Stimulated activated CD8-positive, alpha-beta memory T cell treated with anti-CD3 and anti-CD28 coated beads, Interleukin-15, amount 100 ng/mL, for 1 hour (primary cell): ENCODE results near the gene KIF1B.
"Not testable (repeated sequence)": the region's sequence is repeated elsewhere in the genome, so short reads cannot be mapped to it uniquely, and the experiment has no call there.

Experiments
- DNase-seq: peaks from one replicate; pipeline ENCODE4 v3.0.0-alpha.2; 2020; ENCODE audit warnings: low read depth

Gene KIF1B

GRCh38 chr1:10237157-10237539, 26.8 kb downstream of the KIF1B start:
- DNase-seq: no peak

DNA sequence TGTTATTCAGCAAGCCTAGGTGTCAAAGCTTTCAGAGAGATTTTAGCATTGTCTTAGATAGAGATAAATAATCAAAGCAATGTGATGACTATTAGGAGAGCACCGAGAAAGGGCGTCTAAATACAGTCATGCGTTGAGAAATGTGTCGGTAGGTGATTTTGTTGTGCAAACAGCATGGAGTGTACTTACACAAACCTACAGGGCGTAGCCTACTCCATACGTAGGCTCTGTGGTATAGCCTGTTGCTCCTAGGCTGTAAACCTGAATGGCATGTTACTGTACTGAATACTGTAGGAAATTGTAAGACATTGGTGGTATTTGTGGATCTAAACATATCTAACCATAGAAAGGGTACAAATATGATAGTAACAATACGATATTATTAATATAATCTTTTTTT, 31.8 kb downstream of the KIF1B start:
- no peak for DNase-seq

- no peak for DNase-seq
Measured at GRCh38 chr1:10242811-10243210, 32.4 kb downstream of the KIF1B start.

DNA sequence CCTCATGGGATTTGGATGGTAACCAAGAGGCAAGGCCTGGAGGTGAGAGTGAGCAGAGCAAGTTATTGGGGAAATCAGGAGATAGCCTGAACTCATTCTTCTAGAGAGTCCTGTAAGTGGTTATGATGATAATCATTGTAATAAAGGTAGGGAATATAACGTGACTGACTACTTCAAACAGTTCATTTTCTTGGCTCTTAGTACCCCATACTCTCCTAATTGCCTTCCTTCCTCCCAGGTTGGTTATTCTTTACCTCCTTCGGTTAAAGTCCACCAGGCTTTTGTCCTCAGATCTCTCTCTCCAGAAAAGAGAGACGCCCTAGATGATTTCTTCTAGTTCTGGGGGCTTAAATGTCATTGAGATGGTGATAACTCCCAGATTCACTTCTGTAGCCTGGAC, 35.3 kb downstream of the KIF1B start:
- DNase-seq: no peak

DNA sequence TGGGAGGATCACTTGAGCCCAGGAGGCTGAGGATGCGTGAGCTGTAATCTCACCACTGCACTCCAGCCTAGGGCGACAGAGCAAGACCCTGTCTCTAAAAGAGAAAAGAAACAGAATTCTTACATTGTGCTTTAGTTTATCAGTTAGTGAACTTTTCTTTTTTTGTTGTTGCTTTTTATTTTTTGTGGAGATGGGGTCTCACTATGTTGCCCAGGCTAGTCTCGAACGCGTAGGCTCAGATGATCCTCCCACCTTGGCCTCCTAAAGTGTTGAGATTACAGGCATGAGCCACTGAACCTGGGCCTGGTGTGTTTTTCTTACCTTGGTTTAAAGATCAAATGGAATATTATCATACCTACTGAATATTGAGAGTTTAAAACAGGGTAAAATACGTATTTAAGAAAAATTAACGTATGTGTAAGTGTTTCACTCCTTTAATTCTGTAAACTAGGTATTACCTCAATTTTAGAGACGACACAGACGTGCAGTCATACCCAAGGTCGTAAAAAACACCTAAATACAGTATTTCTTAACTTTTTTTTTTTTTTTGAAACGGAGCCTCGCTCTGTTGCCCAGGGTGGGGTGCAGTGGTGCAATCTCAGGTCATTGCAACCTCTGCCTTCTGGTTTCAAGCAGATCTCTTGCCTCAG, 39.6 kb downstream of the KIF1B start:
- no peak for DNase-seq

DNA sequence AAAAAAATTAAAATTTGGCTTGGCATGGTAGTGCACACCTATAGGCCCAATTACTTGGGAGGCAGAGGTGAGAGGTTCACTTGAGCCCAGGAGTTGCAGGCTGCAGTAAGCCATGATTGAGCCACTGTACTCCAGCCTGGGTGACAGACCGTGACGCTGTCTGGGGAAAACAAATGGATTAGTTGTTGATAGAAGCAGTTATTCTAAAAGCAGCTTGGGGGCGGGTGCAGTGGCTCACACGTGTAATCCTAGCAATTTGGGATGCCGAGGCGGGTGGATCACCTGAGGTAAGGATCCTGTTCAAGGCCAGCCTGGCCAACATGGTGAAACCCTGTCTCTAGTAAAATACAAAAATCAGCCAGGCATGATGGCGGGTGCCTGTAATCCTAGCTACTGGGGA, 40.3 kb downstream of the KIF1B start:
- DNase-seq: no peak

DNA sequence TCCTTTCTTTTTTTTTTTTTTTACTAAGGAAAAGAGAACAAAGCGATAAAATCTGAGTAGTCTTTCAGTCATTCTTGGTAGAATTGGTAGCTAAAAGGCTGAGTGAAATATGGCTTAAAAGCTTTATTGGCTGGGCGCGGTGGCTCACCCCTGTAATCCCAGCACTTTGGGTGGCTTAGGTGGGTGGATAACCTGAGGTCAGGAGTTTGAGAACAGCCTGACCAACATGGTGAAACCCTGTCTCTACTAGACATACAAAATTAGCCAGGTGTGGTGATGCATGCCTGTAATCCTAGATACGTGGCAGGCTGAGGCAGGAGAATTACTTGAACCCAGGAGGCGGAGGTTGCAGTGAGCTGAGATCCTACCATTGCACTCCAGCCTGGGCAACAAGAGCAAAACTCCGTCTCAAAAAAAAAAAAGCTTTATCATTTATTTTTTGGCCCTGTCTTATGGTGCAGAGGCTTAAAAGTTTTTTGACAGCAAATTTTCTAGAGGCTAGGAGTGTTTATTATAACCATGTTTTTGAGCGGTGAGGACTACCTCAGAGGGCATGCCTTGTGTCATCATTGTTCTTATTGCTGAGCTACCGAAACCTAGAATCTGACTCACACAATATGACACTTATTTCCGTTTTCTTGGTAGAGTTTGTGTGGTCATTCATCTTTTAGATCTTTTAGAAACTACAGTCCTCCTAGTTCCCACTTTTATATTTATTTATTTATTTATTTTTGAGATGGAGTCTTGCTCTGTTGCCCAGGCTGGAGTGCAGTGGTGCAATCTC, 41.1 kb downstream of the KIF1B start:
- DNase-seq: not testable (repeated sequence)

GRCh38 chr1:10252508-10252907, 42.1 kb downstream of the KIF1B start:
- DNase-seq: no peak

DNA sequence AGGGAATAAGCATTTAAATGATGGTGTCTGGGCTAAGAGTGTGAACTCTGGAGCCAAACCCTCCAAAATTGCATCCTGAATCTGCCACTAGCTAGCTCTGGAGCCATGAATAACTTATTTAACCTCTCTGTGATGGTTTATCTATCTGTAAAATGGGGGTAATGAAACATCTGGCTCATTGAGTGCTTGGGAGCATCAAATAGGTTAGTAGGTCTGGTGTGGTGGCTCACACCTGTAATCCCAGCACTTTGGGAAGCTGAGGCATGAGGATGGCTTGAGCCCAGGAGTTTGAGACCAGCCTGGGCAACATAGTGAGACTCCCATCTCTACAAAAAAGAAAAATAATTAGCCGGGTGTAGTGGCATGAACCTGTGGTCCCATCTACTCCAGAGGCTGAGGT, 42.8 kb downstream of the KIF1B start:
- DNase-seq: no peak

GRCh38 chr1:10253755-10254154, 43.4 kb downstream of the KIF1B start:
- no peak for DNase-seq

DNA sequence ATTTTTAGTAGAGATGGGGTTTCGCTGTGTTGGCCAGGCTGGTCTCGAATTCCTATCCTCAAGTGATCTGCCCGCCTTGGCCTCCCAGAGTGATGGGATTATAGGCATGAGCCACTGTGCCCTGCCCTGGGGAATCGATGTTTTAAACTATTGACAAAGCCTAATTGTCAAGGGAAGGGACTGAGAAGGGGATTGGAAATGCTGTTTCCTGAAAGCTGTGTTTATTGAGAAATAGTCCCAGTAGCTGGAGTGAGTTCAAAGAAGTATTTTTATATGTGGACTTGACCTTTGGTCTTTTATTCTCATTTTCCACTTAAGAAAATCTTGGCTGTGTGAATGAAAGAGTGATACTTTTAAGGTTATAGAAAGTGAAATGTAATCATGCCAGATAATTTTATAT, 47.5 kb downstream of the KIF1B start:
- no peak for DNase-seq

- DNase-seq: not testable (repeated sequence)
Measured at GRCh38 chr1:10259547-10259946, 49.2 kb downstream of the KIF1B start.

GRCh38 chr1:10263450-10264082, 53.2 kb downstream of the KIF1B start:
- no peak for DNase-seq

GRCh38 chr1:10265027-10265426, 54.7 kb downstream of the KIF1B start:
- DNase-seq: no peak

GRCh38 chr1:10265900-10266299, 55.5 kb downstream of the KIF1B start:
- no peak for DNase-seq

DNA sequence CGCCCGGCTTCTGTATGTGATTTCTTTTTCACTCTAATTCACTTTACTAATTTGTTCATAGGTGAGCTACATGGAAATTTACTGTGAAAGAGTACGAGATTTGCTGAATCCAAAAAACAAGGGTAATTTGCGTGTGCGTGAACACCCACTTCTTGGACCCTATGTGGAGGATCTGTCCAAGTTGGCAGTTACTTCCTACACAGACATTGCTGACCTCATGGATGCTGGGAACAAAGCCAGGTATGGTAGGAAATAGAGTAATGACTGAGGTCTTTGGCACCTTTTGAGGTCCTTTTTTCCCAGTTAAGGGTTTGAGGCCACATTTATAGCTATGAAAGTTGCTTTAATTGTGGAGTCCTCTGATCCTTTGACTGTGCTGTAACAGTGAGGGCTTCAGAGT, 56.9 kb downstream of the KIF1B start:
- no peak for DNase-seq

DNA sequence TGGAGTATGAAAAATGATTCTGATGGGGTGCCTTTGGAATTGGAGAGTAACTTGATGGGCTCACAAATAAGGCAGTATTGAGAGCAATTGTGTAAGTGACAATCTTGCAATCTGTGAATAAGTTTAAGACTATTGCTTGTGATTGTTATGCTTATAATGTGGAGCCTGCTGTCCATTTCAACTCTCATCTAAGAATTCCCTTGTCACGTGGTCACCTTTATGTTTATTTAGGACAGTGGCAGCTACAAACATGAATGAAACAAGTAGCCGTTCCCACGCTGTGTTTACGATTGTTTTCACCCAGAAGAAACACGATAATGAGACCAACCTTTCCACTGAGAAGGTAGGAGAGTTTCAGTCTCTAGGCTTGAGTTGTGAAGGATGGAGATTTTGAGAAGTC, 57.6 kb downstream of the KIF1B start:
- DNase-seq: no peak

DNA sequence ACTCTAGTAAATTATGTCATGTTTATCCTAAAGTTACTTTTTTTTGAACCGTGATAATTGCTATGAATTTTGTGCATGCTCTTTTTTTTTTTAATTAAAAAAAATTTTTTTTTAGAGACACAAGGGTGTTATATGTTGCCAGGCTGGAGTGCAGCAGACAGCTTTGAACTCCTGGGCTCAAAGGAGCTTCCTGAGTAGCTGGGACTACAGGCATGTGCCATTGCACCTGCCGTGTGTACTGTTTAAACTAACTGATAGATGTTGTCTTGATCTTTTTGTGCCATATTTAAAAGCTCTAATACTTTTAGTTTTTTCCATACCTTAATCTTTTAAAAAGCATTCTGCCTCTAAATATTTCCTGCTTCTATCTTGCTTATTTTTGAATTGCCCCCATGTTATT, 60.7 kb downstream of the KIF1B start:
- no peak for DNase-seq

- DNase-seq: no peak
Measured at GRCh38 chr1:10271869-10272268, 61.5 kb downstream of the KIF1B start.

- DNase-seq: no peak
Measured at GRCh38 chr1:10272274-10272673, 61.9 kb downstream of the KIF1B start.

- DNase-seq: no peak
Measured at GRCh38 chr1:10278880-10279279, 68.5 kb downstream of the KIF1B start.

DNA sequence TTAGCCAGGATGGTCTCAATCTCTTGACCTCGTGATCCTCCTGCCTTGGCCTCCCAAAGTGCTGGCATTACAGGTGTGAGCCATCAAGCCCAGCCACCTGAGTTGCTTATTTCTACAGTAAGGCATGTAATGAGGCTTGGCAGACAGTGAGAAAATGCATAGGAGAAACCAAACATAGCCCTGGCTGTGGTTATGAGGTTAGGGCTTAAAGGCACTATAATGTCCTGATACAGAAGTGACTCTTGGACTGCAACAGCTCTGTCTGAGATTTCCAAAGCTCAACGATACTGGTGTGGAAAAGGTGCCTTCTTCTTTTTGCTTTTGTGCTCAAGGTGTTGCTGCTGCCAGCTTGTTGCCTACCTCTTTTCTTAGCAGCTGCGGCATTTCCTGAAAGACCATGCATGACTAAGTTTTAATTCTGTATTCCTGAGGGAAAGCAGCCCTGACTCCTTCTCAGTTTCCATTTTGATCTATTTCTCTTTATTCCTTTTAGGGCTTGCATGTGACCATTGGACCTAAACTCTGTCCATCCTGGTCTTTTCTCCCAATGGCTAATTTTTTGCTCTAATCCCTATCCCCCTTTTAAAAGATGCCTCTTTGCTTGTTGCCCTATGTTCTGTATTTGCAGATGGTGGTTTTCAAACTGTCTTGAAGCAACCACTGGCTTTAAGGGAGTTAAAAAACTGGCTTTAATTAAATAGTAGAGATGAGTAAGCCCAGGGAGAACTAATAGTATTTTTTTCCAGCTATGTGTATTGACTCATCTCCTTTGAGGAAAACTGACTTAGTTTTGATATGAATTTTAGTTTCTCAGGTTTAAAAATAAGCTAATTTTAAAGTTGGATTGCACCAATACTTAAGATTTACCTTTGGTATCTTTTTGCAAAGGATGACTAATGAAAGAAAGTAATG, 70.3 kb downstream of the KIF1B start:
- DNase-seq: no peak
